ENCODE results near the gene RDH13. TPM values are rescaled to one million over a fixed set of nuclear protein-coding genes. Genes with fewer than 3 reads are reported as not detected.

RDH13 gene
- total RNA-seq, 1 experiment from 2014 or later: 31.1 TPM

DNA sequence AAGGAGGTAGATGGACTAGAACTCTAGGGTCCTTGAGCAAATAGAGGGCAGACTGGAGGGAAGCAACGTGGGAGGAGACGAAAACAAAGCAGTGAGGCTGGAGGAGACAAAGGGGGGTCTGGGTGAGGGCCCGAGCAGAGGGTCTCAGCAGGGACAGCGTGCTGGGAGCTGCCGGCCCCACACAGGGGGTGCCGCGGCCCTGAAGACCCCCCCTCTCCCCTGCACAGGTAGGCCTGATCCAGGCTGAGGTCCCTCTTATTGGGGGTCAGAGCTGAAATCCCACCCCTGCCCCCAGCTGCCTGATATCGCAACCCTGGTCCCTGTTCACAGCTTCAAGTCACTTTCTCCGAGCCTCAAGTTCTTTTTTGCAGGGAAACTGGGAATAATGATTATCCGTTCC lies 21.5 kb upstream of the RDH13 start:
- no peaks in the 10 kb centered on the region for H3K9me2 ChIP-seq (ENCODE audit: insufficient read depth)
- TF ChIP-seq POLR2AphosphoS5 (IDR thresholded peaks at IDR 0.05; ENCODE audit: low read depth, low read length) (no peak), ZNF274 (IDR thresholded peaks at IDR 0.05; ENCODE audit: low read depth, low read length) (no peak), YY1 (IDR thresholded peaks at IDR 0.05; ENCODE audit: extremely low read depth, insufficient replicate concordance, low read depth, low read length) (no peak), EZH2phosphoT487 (IDR thresholded peaks at IDR 0.05; ENCODE audit: borderline replicate concordance) (no peak), JUND (IDR thresholded peaks at IDR 0.05) (no peak), SIN3A (IDR thresholded peaks at IDR 0.05; ENCODE audit: low read depth) (no peak), RAD21 (IDR thresholded peaks at IDR 0.05; ENCODE audit: low read depth) (no peak), TCF7L2 (IDR thresholded peaks at IDR 0.05; ENCODE audit: borderline replicate concordance, extremely low read depth, insufficient read depth, insufficient read length) (no peak), EGR1 (IDR thresholded peaks at IDR 0.05; ENCODE audit: low read depth) (no peak), FOSL1 (IDR thresholded peaks at IDR 0.05; ENCODE audit: low read depth) (no peak)
- TF ChIP-seq, protein P1, sequence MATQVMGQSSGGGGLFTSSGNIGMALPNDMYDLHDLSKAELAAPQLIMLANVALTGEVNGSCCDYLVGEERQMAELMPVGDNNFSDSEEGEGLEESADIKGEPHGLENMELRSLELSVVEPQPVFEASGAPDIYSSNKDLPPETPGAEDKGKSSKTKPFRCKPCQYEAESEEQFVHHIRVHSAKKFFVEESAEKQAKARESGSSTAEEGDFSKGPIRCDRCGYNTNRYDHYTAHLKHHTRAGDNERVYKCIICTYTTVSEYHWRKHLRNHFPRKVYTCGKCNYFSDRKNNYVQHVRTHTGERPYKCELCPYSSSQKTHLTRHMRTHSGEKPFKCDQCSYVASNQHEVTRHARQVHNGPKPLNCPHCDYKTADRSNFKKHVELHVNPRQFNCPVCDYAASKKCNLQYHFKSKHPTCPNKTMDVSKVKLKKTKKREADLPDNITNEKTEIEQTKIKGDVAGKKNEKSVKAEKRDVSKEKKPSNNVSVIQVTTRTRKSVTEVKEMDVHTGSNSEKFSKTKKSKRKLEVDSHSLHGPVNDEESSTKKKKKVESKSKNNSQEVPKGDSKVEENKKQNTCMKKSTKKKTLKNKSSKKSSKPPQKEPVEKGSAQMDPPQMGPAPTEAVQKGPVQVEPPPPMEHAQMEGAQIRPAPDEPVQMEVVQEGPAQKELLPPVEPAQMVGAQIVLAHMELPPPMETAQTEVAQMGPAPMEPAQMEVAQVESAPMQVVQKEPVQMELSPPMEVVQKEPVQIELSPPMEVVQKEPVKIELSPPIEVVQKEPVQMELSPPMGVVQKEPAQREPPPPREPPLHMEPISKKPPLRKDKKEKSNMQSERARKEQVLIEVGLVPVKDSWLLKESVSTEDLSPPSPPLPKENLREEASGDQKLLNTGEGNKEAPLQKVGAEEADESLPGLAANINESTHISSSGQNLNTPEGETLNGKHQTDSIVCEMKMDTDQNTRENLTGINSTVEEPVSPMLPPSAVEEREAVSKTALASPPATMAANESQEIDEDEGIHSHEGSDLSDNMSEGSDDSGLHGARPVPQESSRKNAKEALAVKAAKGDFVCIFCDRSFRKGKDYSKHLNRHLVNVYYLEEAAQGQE (IDR thresholded peaks at IDR 0.05; ENCODE audit: low read depth): no peak
- TF ChIP-seq, protein P2, sequence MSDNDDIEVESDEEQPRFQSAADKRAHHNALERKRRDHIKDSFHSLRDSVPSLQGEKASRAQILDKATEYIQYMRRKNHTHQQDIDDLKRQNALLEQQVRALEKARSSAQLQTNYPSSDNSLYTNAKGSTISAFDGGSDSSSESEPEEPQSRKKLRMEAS (IDR thresholded peaks at IDR 0.05): no peak
- ChIA-PET RAD21 (ENCODE audit: low non-redundant PET in 1 of 2, low total read pairs in 2 of 2, uncharacterized antibody in 2 of 2, unreplicated experiment in 2 of 2) (no interaction called here), POLR2A (no interaction called here), CTCF (no interaction called here)
- no peaks in the 10 kb centered on the region; the same call in 1 of the 2 replicates for H3K79me2 ChIP-seq (ENCODE audit: insufficient read depth, low read length)
- no peak for DNase-seq (ENCODE audit: low read depth, low spot score)
- no peaks in the 10 kb centered on the region for H3K27me3 ChIP-seq (ENCODE audit: insufficient read depth, low read length)
- peaks cover 6 to 31% of the 10 kb centered on the region in 2 experiments for H3K4me1 ChIP-seq (ENCODE audit: control insufficient read depth in 1 of 2, insufficient read depth in 2 of 2, low read length in 2 of 2)
- no TSS peak for BruUV-seq (replicated peaks)
- H4K20me1 ChIP-seq (ENCODE audit: insufficient read depth): no peaks in the 10 kb centered on the region
- H3K4me3 ChIP-seq (replicated peaks in 1 of 2; ENCODE audit: low read depth in 1 of 2, low read length in 2 of 2): no peak overlapping the region
- no peak overlapping the region for H2AFZ ChIP-seq (ENCODE audit: low read depth, low read length, poor library complexity, severe bottlenecking)
- H3K9me3 ChIP-seq (ENCODE audit: control insufficient read depth in 1 of 2, insufficient read depth in 1 of 2, low read depth in 1 of 2, low read length in 2 of 2): no peaks in the 10 kb centered on the region
- intact Hi-C loops (cut with micrococcal nuclease): loop anchor here (5.0 kb wide), 1 partner anchor 73 kb away; the partner anchor contains the start of gene TNNI3
- H3K36me3 ChIP-seq (ENCODE audit: control insufficient read depth in 1 of 2, insufficient read depth in 2 of 2, low read length in 2 of 2): peaks cover 0 to 7% of the 10 kb centered on the region in 2 experiments; a peak in 1 of 4 replicates
- ATAC-seq: no peak
- H3K27ac ChIP-seq (ENCODE audit: low read depth, low read length): no peak overlapping the region
- no peak overlapping the region for H3K4me2 ChIP-seq (ENCODE audit: low read length)
- no peak overlapping the region for H3K9ac ChIP-seq (ENCODE audit: low read length)

Measured in HCT116 (cell line).